ENCODE results near the gene TBX3.
"Not testable (repeated sequence)": the region's sequence is repeated elsewhere in the genome, so short reads cannot be mapped to it uniquely, and the experiment has no call there.

TBX3 gene

DNA sequence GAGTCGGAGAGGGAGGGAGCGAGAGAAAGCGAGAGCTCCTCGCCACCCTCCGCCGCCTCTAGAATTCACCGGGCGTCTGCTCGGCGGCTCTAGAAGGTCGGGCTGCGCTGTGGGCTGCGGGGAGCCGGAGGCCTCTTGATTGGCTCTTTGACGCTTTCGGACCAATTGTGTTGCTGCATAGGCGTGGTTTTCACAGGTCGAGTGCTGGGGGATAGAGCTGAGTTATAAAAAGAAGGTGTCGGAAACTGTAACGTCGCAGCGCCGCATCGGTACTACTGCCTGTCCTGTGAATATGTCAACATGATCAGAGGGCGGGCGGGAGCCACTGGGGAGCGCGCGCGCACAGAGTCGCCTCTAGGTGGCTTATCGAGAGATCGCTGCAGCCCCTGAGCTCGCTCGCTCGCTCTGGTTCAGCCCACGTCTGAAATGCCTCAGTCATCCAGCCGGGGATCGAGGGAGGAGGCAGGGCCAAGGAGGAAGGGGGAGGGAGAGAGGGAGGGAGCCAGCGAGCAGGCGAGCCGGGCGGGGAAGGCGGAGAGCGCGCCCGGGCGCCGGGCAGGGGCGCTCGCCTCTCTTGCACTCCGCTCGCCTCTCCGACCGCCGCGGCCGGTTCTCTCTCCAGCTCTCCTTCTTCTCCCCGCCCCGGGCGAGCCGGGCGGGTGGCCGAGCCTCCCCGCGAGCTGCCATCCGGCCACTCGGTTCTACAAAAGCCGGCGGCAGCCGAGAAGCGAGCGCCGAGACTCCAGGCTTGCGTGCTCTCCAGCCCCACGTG, at the start of gene TBX3:
TSS of gene TBX3 (minus strand) at position 78 of the 772 bp plus-strand sequence. CDS start 975 bp downstream, outside the sequence.
- peak; percentile 99 for DNase-seq

DNA sequence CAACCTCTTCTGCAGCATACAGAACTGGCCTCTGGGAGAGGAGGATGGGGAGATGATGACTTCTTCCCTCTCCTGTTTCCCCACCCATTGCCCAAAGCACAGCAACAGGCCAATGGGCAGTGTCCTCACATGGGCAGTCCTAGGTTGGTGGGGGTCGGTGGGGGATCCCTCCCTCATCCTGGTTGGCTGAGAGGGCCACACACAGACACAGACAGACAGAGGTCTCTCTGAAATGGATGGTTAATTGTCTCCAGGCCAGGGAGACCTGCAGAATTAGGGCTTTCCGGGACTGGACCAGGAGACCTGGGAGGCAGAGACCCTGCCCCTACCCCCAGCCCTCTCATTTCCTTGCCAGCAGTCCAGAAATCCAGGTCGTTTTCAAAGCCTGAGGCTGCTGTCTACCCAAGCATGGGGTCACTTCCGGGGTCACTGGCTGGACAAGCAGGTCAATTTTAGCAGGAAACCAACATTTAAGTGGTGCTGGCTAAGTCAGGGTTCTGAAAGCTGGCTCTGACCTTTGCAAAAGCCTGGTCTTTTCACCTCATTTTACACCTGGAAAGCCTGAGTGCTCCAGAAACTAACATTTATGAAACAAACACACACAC, 48.6 kb upstream of the TBX3 start:
- no peak for DNase-seq

DNA sequence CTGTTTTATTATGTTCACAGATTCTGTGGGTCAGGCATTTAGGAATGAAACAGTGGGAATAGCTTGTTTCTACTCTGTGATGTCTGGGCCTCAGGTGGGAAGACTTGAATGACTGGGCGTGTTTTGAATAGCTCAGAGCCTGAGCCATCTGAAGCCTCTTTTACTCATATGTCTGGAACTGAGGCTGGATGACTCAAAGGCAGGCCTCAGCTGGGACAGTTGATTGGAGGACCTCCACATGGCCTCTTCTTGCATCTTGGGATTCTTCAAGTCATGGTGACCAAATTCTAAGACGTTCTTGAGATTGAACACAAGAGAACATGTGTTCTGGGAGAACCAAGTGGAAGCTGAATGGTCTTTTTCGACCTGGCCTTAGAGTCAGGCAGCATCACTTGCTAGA, 45.8 kb upstream of the TBX3 start:
- DNase-seq = no peak

DNA sequence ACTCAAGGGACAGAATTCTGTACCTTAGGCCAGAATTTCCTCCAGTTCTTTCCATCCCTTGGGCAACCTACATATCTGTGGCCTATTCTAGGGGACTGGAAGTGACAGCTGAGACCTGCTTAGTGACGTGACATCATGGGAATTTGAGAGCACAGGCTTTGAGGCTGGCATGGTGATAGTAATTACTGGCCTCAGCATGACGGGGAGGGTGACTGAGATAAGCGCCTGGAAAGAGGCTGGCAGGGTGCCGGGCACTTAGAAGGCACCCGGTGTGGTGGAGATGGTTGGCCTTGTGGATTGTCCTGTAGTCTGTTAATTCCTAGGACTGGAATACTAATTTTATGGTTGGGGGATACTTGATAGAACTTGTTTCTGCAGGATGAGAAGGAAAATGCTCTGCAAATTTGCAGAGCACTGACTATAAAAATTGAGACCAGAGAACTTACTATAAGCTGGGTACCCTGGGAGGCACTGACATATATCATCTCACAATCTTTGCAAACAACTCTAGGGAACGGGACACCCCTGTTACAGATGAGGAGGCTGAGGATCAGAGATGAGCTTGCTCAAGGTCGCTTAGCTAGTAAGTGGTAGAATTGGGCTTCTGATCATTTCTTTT, 42.2 kb upstream of the TBX3 start:
- DNase-seq = no peak

DNA sequence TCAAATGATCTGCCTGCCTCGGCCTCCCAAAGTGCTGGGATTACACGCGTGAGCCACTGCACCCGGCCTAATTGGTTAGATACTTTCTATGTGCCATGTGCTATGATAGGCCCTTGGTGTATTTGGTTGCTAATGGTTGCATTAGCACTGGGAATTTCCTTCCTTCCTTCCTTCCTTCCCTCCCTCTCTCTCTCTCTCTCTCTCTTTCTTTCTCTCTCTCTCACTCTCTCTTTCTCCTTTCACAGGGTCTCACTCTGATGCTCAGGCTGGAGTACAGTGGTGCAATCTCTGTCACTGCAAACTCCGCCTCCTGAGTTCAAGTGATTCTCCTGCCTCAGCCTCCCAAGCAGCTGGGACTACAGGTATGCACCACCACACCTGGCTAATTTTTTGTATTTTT, 38.2 kb upstream of the TBX3 start:
- DNase-seq = not testable (repeated sequence)

DNA sequence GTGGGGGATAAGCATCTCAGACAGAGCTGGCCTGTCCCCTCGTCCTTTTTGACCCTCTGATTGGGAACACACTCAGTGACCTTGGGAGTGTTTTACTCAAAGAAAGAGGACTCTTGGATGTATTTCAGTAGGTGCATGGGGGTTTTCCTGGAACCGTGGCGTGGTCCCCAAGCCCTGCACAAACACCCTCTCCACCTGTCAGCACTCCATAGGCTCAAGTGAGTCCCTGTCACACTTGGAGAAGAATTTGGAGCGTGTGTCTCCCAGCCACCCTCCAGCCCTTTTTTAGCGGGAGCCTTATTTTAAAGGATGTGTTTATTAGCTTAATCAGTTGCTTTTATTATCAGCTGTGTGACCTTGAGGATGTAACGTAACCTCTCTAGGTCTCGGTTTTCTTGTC, 37.3 kb upstream of the TBX3 start:
- DNase-seq = no peak

DNA sequence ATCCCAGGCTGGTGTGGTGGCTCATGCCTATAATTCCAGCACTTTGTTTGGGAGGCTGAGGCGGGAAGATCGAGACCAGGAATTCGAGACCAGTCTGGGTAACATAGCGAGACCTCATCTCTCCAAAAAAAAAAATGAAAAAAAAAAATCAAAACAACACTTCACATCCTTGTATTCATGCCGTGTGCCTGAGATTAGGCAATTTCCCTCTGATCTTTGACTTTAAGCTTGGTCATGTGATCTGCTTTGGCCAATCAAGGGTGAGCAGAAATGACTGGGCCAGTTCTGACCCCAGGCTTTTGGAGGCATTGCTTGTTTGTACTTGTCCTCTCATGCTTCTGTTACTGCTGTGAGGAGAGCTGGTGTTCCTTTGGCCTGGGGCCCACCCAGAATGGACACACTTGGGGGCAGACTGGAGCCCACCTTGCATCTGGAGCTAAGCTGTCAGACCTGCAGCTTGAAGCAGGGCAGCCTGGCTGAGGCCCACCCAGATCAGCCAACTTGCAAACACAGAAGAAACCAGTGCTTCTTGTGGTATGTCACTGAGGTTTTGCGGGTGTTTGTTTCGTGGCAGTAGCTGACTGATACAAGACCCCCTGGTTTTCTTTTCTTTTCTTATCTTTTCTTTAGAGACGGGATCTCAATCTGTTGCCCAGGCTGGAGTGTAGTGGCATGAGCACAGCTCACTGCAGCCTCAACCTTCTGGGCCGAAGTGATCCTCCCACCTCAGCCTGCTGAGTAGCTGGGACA, 29.7 kb upstream of the TBX3 start:
- no peak for DNase-seq

DNA sequence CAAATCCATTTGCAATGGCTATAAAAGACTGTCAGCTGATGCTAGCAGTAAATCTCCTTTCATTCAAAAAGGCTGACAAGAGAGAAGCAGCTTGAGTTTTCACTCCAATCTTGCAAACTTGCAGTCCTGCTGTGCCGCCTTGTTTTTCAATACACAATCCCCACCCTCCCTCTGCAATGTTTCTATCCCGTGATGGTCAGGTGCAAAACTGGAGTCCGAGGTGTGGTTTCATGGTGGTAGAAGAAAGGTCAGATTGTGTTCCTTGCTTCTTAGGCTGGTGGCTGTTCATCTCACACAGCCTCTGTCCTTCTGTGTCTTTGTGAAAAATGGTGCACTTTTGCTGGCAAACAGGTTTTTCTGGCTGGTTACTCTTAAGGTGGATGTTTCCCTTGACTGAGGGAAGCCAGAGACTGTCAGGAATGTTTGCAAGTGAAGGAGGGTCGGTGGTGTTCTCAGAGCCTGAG, 27.7 kb upstream of the TBX3 start:
- no peak for DNase-seq

DNA sequence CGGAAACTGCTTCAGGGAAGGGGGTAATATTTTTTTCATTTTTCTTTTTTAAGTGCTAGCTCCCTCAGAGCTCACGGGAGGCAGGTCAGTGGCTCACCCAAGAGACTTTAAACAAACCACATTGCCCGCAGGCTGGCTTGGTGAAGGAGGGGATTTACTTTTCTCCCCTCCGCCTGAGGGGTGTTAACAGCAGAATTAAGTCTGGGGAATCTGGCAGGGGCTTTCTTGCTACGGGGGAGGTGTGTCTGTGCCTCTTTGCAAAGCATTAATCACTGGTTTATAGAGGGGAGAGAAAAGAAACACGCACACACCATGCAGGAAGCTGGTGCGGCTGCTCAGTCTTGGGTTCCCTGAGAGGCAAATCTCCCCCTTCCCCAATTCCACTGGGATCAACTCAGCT, 26.2 kb upstream of the TBX3 start:
- DNase-seq = no peak

DNA sequence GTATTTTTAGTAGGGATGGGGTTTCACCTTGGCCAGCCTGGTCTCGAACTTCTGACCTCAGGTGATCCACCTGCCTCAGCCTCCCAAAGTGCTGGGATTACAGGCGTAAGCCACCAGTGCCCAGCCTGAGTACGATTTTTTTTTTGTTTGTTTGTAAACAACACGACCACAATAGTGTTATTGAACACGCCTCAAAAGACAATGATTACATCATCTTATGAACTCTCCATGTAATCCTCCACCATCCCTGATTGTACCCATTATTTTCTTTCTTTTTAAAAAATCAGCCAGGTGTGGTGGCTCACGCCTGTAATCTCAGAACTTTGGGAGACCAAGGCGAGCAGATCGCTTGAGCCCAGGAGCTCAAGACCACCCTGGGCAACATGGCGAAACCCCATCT, 25.1 kb upstream of the TBX3 start:
- no peak for DNase-seq

DNA sequence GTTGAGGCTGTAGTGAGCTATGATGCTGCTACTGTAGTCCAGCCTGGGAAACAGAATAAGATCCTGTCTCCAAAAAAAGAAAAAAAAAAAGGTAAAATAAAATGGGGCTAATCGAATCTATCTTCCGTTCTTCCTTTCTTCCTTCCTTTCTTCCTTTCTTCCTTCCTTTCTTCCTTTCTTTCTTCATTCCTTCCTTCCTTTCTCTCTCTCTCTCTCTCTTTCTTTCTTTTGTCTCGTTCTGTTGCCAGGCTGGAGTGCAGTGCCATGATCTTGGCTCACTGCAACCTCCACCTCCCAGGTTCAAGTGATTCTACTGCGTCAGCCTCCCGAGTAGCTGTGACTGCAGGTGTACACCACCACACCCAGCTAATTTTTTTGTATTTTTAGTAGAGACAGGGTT, 24.6 kb upstream of the TBX3 start:
- not testable (repeated sequence) for DNase-seq

DNA sequence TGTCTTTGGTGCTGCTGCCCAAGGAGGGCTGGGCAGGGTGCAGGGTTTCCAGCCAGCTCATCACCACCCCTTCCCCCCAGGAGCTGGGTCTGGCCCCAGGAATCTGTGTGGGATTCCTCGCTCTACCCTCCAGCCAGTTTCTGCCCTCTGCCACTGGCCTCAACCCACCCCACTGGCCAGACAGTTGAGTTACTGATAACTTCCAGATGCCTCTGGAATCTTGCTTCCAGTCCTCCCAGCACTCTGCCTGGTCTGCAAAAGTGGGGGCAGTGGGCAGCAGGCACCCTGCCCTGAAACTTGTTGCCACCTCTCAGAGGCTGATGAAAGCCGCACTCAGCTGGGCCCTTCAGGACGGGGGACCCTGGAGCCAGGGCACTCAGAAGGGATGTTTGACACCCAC, 20.1 kb upstream of the TBX3 start:
- no peak for DNase-seq

DNA sequence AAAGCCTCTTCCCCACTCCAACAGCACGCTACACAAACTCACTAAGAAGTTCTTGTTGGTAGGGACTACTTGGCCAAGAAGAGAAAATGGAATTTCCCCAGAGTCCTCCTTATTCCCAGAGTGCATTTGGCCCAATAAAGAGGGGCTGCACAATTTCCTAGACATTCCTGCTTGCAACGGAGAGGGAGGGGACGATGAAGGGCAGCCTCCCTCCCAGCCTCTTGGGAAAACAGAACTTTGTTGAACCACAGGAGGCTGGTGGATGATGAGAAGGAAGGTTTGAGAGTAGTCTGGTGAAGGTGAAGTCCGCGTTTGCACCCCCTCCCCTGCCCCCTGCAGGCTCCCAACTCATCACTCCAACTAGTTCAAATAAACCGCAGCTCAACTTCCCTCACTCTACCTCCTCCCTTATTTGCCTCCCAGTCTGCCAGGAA, 19.1 kb upstream of the TBX3 start:
- DNase-seq = no peak

DNA sequence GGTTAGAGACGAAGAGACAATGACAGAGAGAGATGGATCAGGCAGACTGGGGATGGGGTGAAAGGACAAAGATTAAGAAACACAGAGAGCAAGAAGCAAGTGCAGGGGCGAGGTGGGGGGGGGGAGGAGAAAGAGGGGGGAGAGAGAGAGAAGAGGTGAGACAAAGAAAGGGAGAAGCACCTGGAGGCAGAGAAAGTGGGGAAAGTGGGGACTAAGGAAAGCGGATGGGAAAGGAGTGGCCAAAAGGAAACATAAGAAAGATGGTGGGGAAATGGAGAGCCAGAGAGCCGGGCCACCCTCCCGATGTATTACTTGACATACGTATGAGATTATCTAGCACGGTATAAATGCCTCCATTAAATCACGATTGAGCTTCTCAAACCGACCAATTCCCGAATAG, 18.5 kb upstream of the TBX3 start:
- DNase-seq = no peak

DNA sequence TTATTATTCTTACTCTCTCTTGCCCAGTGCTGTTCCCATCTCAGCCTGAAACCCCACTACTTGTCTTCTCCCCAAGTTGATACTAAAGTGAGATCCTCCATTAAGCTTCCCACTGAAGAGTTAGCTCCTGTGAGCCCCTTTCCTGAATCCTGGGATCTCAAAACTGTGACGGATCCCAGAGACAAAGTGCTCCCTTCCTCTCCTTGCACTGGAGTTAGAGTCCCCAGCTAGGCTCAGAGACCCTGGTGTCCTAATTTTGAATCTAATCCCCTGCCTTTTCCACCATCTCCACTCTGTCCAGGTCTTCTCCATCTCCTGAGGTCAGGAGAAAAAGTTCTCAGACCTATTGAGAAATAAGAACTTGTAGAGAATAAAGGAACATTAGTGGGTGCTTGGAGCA, 17.6 kb upstream of the TBX3 start:
- no peak for DNase-seq

DNA sequence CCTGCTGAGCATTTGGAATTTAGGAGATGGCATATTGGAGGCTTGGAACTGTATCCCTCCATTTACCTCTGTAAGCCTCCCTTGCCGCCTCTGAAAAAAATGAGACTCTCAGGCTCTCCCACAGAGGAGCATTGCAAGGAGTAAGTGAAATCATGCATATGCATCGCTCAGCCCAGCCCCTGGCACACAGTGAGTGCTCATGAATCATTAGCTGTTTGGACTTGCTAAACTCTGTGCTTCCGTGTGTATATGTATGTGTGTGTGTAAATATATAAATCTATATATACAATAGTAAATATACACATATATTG, 17.1 kb upstream of the TBX3 start:
- DNase-seq = no peak

DNA sequence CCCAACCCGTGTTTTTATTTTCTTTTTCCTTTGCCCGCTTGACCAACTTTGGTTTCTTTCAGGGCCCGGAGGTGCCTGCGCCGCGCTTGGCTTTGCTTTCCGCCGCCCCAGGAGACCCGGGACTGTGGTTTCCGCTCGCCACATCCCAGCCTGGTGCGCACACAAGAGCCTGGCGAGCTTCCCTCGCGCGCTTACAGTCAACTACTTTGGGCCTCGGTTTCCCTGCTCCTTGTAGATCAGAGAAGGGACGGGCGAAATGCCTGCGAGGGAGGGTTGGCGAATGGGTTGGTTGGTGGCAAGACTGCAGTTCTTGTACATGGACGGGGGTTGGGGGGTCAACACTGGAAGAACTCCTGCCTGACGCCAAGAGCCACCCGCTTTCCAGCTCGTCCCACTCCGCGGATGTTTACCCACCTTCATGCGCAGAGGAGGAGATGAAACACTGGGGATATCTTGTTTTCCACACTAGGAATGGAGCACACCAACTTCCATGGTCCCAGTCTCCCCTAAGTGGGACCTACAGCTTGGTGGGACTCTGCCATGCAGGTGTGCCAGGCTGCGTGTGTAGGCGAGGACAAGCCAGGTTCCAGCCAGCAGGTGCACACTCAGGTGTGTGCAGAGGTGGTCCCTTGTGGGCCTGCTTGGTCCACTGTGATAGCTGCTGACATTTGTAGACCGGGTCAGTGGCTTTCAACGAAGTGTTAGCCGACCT, 16.6 kb upstream of the TBX3 start:
- no peak for DNase-seq

DNA sequence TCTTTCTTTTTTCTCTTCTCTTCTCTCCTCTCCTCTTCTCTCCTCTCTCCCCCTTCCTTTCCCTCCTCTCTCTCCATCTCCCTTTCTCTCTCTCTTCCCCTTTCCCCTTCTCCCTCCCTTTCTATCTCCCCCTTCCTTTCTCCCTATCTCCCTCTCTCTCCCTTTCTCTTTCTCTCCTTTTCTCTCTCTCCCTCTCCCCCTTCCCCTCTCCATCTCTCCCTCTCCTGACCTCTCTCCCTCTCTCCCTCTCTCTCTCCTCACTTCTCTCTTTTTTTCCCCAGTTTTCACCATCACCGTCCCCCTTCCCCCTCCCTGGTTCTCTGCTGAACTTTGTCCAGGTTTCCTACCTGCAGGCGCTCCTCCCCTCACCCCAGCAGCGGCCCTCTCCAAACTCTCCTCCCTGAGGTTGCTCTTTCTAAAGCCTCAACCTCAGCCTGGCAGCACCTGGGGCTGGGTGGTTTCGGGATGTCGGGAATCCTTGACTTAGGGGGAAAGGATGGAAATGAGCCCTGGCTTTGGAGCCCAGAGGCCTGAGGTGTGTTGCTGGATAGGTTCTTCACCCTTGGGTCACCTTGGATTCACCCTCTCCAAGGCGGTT, 14.7 kb upstream of the TBX3 start:
- DNase-seq = no peak

DNA sequence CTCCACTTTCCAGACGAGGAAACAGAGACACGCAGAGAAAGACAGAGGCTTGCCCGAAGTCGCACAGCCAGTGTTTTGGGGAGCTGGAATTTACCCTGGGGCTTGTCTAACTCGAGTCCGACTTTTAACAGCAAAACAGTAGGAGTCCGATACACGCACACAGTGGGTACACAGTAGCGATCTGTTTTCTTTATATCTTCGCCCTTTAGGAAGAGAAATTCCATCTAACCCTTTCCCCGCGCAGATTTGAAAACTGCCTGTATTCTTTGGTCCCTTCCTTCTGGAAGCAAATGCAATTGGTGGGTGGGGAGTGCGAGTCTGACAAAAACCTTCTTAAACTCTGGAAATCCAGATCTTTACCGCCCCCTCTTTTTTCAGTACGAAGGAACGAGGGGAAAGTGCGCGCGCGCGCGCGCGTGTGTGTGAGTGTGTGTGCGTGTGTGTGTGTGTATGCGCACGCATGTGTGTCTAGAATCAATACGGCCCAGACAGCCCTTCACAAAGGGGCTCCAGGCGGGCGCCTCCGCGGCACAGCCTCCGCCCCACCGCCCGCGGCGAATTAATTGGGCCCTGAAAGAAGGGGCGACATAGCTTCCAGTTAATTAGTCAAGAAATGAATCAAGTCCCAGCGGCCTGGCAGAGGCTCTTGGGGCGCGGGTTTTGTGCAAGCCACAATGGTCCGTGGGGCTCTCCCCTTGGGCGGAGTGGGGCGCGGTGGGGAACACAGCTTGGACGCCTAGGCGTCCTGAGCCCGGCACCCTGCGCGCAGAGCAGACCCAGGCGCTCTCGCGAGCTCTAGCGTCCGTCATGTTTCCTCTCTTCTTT, 14.0 kb upstream of the TBX3 start:
- no peak for DNase-seq

DNA sequence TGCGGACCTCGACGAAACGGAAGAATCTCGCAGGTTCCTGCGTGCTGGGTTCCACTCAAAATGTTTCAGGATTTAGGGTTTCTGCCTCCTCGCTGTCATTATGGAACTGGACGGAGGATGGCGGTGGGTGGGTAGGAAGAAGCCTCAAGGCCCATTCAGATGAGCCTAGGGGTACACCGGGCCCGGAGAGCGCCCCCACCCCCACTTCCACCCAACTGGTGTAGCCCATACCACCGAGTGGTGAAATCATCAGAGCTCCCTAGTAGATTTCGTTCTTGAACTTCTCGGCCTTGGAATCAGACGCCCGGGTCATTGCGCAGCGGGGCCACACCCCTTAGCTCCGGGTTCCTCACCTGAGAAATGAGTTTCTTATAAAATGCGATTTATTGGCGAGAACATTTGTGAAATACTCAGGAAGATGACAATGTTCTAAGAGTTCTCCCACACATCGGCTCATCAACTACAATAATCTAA, 13.3 kb upstream of the TBX3 start:
- no peak for DNase-seq

DNA sequence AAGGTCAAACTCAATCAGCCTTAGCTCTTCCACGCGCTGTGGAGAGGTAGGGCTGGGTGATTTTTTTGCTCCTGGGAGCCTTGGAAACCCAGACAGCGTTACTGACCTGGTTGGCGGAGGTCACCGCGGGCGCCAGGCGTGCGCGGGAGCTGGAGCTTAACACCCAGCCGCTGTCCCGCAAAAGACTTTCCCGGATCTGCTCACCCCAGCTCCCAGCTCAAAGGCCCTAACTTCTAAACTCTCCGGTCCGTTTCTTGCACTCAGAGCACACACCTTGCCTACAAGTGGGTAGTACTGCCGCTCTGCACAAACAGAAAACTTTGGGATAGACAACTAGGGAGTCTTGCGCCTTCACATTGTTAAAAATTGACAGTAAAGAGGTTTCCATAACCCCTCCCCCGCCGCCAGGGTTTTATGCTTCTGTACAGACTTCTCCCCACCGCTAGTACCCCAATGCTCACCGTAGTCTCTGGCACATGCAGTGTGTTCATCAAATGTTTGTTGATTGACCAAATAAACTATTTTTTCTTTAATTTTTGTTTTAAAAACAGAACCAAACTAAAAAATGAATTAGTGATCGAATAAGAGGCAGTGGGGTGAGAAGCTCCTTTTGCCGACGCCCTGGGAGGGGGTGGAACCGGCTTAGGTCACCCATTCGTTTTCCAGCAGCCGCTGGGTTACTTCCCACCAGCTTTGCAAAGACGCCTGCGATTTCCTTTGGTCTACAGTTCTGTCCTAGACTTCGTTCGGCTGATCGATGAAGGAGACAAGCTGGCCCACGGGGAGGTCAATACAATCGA, 12.7 kb upstream of the TBX3 start:
- DNase-seq = no peak
